ENCODE data around the gene ZC3HAV1. TPM values are rescaled to one million over a fixed set of nuclear protein-coding genes. Genes with fewer than 3 reads are reported as not detected.

ZC3HAV1 gene
- total and polyA plus RNA-seq, 9 of the 15 experiments (the other 6 are each of a cell fraction or from before 2014, with no cell fraction given): 11.9 to 40.5 (median 23.9) TPM

GRCh38 chr7:139051655-139052054 lies 57.9 kb downstream of the ZC3HAV1 start:
- no peaks in the 10 kb centered on the region for H4K20me1 ChIP-seq (replicated peaks; ENCODE audit: control insufficient read depth, insufficient read depth, low read length)
- in situ Hi-C loops (cut with MboI): no loop called here
- no TSS peak for BruUV-seq (replicated peaks)
- H3K4me3 ChIP-seq: no peak overlapping the region
- no peaks in the 10 kb centered on the region for H3K9me1 ChIP-seq (ENCODE audit: control insufficient read depth, insufficient read depth, low read length)
- DNase-seq (ENCODE audit: extremely low read depth in 1 of 4, low spot score in 3 of 4) (no peak), FAIRE-seq (no peak), ATAC-seq (no peak)
- no peak overlapping the region for H3K9ac ChIP-seq (ENCODE audit: insufficient read depth in 1 of 2, low read depth in 2 of 2, low read length in 2 of 2)
- H3K4me2 ChIP-seq (ENCODE audit: insufficient read depth, low read length): no peak overlapping the region
- H3K79me2 ChIP-seq (ENCODE audit: control insufficient read depth, insufficient read depth, low read length): no peaks in the 10 kb centered on the region
- no peak overlapping the region for H2AFZ ChIP-seq (ENCODE audit: low read depth, low read length)
- H3K9me3 ChIP-seq (replicated peaks; ENCODE audit: control insufficient read depth, insufficient read depth, low read depth, low read length): no peaks in the 10 kb centered on the region
- ChIA-PET POLR2A (interaction anchor here (1.3 to 1.4 kb wide), 3 partner anchors 13 to 22 kb away, joined by 3 to 5 read pairs (median 5); no protein-coding TSS in a partner anchor), CTCF (ENCODE audit: low intra/inter-chr PET ratio) (no interaction called here)
- no peak for TF ChIP-seq CBX8 (IDR thresholded peaks at IDR 0.05; ENCODE audit: borderline replicate concordance, extremely low read depth, low read depth, low read length, poor library complexity, severe bottlenecking)
- peak; percentile 77 for TF ChIP-seq ZNF316 (IDR thresholded peaks at IDR 0.05)
- peak; percentile 27; the same call in 1 of the 2 replicates for TF ChIP-seq MAFF (IDR thresholded peaks at IDR 0.05; ENCODE audit: low read length)
- TF ChIP-seq STAT5A (IDR thresholded peaks at IDR 0.05; ENCODE audit: borderline replicate concordance, low read length): no peak
- TF ChIP-seq C11orf30 (IDR thresholded peaks at IDR 0.05; ENCODE audit: low read depth): peak; percentile 64
- peak; percentile 39; the same call in 1 of the 2 replicates for TF ChIP-seq MAFG (tag; conservative IDR thresholded peaks at IDR 0.05)
- H3K4me1 ChIP-seq (replicated peaks in 1 of 2; ENCODE audit: control insufficient read depth in 2 of 2, insufficient read depth in 2 of 2, low read length in 2 of 2): peaks cover 0 to 3% of the 10 kb centered on the region in 2 experiments; a peak in 2 of 5 replicates
- H3K27ac ChIP-seq (ENCODE audit: extremely low read depth, low read depth, low read length): no peak overlapping the region
- H3K36me3 ChIP-seq (ENCODE audit: control insufficient read depth, insufficient read depth, low read length): peaks cover 85% of the 10 kb centered on the region
- intact Hi-C loops (cut with micrococcal nuclease): no loop called here
- H3K27me3 ChIP-seq (ENCODE audit: control insufficient read depth in 2 of 2, insufficient read depth in 2 of 2, low read length in 2 of 2): no peaks in the 10 kb centered on the region

GRCh38 chr7:139049936-139050335 lies 59.6 kb downstream of the ZC3HAV1 start:
- Histone ChIP-seq H3K27me3 (ENCODE audit: control insufficient read depth in 2 of 2, insufficient read depth in 2 of 2, low read length in 2 of 2) (no peaks in the 10 kb centered on the region), H3K4me2 (ENCODE audit: insufficient read depth, low read length) (no peak overlapping the region), H3K79me2 (ENCODE audit: control insufficient read depth, insufficient read depth, low read length) (no peaks in the 10 kb centered on the region), H2AFZ (ENCODE audit: low read depth, low read length) (no peak overlapping the region), H3K9me3 (replicated peaks; ENCODE audit: control insufficient read depth, insufficient read depth, low read depth, low read length) (no peaks in the 10 kb centered on the region), H4K20me1 (replicated peaks; ENCODE audit: control insufficient read depth, insufficient read depth, low read length) (no peaks in the 10 kb centered on the region), H3K27ac (ENCODE audit: extremely low read depth, low read depth, low read length) (no peak overlapping the region), H3K4me1 (replicated peaks in 1 of 2; ENCODE audit: control insufficient read depth in 2 of 2, insufficient read depth in 2 of 2, low read length in 2 of 2) (peaks cover 5 to 10% of the 10 kb centered on the region in 2 experiments; a peak in 4 of 5 replicates), H3K4me3 (no peak overlapping the region), H3K9me1 (ENCODE audit: control insufficient read depth, insufficient read depth, low read length) (no peaks in the 10 kb centered on the region), H3K9ac (ENCODE audit: insufficient read depth in 1 of 2, low read depth in 2 of 2, low read length in 2 of 2) (no peak overlapping the region), H3K36me3 (ENCODE audit: control insufficient read depth, insufficient read depth, low read length) (peaks cover 85% of the 10 kb centered on the region)
- no peak for ATAC-seq
- DNase-seq (ENCODE audit: extremely low read depth in 1 of 4, low spot score in 3 of 4): no peak
- CTCF ChIA-PET (ENCODE audit: low intra/inter-chr PET ratio): no interaction called here
- intact Hi-C loops (cut with micrococcal nuclease) (no loop called here), in situ Hi-C loops (cut with MboI) (no loop called here)
- WGBS (ENCODE audit: insufficient coverage, low coverage, missing lambda C conversion rate): 100% methylated on average over 1 of the region's 1 CpG
- FAIRE-seq: no peak
- BruUV-seq (replicated peaks): no TSS peak
- POLR2A ChIA-PET: interaction anchor here (0.6 to 1.7 kb wide), 3 partner anchors 8 to 990 kb away, joined by 3 to 5 read pairs (median 4); no protein-coding TSS in a partner anchor
- no peak for TF ChIP-seq SIX5 (IDR thresholded peaks at IDR 0.05; ENCODE audit: borderline replicate concordance in 1 of 2, insufficient read depth in 1 of 2, low read depth in 1 of 2, low read length in 2 of 2)
- TF ChIP-seq SREBF1 (IDR thresholded peaks at IDR 0.05; ENCODE audit: borderline replicate concordance, low read depth, low read length): no peak
- no peak for TF ChIP-seq ZNF311 (CRISPR knock-in tag; IDR thresholded peaks at IDR 0.05)
- TF ChIP-seq ARID3B (CRISPR knock-in tag; IDR thresholded peaks at IDR 0.05; ENCODE audit: borderline replicate concordance): no peak
- TF ChIP-seq NFE2 (IDR thresholded peaks at IDR 0.05; ENCODE audit: low read depth): no peak
- TF ChIP-seq RBBP5 (IDR thresholded peaks at IDR 0.05; ENCODE audit: borderline replicate concordance, insufficient read depth, low read length, poor library complexity, severe bottlenecking): no peak
- no peak for TF ChIP-seq GATAD2B (IDR thresholded peaks at IDR 0.05; ENCODE audit: borderline replicate concordance)
- TF ChIP-seq SP1 (CRISPR knock-in tag; IDR thresholded peaks at IDR 0.05): no peak
- no peak for TF ChIP-seq NONO (IDR thresholded peaks at IDR 0.05; ENCODE audit: low read depth in 2 of 2, low read length in 1 of 2)
- no peak for TF ChIP-seq CREM (IDR thresholded peaks at IDR 0.05; ENCODE audit: low read depth)
- TF ChIP-seq FOXJ2 (tag; IDR thresholded peaks at IDR 0.05): no peak

Measured in K562 (cell line).